AG08395 (cell line): ENCODE measurements around the gene OR8G5.
"Not testable (repeated sequence)": the region's sequence is repeated elsewhere in the genome, so short reads cannot be mapped to it uniquely, and the experiment has no call there.

ENCODE experiments used
- DNase-seq: peaks from one replicate; pipeline ENCODE4 v3.0.0; 2012; ENCODE audit warnings: mixed read lengths, low spot score

Gene OR8G5, protein sequence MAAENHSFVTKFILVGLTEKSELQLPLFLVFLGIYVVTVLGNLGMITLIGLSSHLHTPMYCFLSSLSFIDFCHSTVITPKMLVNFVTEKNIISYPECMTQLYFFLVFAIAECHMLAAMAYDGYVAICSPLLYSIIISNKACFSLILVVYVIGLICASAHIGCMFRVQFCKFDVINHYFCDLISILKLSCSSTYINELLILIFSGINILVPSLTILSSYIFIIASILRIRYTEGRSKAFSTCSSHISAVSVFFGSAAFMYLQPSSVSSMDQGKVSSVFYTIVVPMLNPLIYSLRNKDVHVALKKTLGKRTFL

DNA sequence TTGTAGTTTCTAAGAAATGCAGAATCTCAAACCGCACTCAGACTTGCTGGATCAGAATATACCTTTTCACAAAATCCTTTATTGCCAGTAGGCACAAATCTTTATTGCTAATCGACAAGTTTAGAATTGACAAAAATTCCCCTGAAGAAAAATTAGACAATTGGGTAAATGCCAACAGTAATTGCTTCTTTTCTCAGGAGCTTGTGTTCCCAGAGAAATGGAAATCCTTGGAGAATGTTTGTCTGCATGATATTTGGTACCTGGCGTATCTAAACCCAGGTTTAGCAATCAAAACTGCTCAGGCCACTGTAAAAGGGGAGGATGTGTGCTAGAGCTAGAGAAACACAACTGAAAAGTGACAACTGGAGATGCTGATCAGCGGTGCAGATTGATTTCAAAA is at the start of gene OR8G5:
Gene OR8G5 (plus strand): TSS at position 301 of the 400 bp plus-strand sequence. CDS start 8,556 bp downstream, outside the sequence.
- no peak for DNase-seq

DNA sequence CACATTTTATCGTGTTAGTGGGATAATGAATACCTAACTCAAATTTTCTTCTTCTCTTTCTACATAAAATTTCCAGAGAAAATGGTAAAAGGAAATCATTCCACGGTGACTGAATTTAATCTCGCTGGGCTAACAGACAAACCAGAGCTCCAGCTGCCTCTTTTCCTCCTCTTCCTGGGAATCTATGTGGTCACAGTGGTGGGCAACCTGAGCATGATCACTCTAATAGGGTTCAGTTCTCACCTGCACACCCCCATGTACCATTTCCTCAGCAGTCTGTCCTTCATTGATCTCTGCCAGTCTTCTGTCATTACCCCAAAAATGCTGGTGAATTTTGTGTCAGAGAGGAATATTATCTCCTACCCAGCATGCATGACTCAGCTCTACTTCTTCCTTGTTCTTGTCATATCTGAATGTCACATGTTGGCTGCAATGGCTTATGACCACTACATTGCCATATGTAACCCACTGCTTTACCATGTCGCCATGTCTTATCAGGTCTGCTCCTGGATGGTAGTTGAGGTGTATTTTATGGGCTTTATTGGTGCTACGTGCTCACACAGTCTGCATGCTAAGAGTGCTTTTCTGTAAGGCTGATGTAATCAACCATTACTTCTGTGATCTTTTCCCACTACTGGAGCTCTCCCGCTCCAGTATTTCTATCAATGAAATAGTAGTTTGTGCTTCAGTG is 48.9 kb upstream of the OR8G5 start:
- no peak for DNase-seq

- no peak for DNase-seq
Measured at GRCh38 chr11:124209824-124210357, 46.3 kb upstream of the OR8G5 start.

DNA sequence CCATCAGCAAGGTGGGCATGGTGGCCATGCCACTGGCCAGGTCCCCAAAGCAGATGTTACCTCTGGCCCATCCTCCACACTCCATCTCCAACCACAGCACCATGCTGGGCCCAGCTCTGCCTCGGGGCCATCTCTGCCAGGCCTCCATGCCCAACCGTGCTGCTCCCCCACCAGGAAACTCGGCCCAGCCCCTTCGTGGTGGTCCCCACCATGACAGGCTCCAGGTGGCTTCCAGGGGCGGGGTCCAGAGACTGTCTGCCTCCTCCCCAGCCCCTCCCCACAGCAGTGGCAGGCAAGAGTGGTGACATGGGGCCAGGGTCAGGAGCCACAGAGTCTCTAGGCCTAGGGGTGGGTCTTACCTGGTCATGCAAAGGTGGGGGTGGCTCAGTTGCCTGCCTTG is 45.8 kb upstream of the OR8G5 start:
- no peak for DNase-seq

GRCh38 chr11:124211321-124211720 is 44.9 kb upstream of the OR8G5 start:
- DNase-seq, result no peak

DNA sequence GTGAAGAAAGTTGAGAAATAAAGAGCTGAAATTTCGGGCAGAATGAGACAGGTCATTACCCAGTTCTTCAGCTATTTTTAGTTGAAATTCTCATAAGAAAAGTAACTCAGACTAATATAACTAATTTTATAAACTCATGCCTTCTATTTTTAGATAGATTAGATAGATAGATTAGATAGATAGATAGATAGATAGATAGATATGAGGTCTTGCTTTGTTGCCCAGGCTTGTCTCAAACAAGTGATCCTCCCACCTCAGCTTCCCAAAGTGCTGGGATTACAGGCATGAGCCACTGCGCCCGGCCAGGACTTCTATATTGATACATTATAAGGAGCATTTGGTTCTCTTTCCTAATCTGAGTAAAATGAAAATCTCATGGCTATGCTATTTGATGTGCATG is 42.1 kb upstream of the OR8G5 start:
- no peak for DNase-seq

GRCh38 chr11:124219126-124219525 is 37.0 kb upstream of the OR8G5 start:
- no peak for DNase-seq

- DNase-seq, result no peak
Measured at GRCh38 chr11:124222407-124222806, 33.8 kb upstream of the OR8G5 start.

DNA sequence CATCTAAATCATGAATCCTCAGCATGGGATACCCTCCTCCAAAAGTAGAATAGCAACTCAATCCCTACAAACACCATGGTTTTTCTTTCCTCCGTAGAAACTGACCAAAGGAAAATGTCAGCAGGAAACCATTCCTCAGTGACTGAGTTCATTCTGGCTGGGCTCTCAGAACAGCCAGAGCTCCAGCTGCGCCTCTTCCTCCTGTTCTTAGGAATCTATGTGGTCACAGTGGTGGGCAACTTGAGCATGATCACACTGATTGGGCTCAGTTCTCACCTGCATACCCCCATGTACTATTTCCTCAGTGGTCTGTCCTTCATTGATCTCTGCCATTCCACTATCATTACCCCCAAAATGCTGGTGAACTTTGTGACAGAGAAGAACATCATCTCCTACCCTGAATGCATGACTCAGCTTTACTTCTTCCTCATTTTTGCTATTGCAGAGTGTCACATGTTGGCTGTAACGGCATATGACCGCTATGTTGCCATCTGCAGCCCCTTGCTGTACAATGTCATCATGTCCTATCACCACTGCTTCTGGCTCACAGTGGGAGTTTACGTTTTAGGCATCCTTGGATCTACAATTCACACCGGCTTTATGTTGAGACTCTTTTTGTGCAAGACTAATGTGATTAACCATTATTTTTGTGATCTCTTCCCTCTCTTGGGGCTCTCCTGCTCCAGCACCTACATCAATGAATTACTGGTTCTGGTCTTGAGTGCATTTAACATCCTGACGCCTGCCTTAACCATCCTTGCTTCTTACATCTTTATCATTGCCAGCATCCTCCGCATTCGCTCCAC is 31.4 kb upstream of the OR8G5 start:
- DNase-seq, result not testable (repeated sequence)

DNA sequence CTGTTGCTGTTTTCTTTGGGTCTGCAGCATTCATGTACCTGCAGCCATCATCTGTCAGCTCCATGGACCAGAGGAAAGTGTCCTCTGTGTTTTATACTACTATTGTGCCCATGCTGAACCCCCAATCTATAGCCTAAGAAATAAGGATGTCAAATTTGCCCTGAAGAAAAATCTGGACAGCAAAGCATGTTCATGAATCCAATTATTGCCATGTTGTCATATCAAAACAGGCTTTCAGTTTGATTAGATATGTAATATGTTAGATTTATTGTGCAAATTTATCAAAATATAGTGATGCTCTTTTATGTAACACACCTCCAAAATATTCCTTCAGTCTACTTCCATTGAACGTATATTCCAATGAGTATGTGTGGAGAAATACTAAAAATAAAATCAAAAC is 30.7 kb upstream of the OR8G5 start:
- DNase-seq, result no peak

GRCh38 chr11:124233376-124233775 is 22.8 kb upstream of the OR8G5 start:
- no peak for DNase-seq

DNA sequence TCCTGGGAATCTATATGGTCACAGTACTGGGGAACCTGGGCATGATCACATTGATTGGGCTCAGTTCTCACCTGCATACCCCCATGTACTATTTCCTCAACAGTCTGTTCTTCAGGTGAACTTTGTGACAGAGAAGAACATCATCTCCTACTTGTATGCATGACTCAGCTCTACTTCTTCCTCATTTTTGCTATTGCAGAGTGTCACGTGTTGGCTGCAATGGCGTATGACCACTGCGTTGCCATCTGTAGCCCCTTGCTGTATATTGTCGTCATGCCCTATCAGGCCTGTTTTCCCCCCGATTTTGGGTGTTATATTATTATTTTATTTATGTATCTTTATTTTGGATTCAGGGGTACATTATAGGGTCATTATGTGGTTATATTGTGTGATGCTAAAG is 17.7 kb upstream of the OR8G5 start:
- no peak for DNase-seq

- DNase-seq, result no peak
Measured at GRCh38 chr11:124240621-124241397, 15.4 kb upstream of the OR8G5 start, which contains the start of gene OR8G1. OR8G1 (plus strand) TSS chr11:124241095; CDS start chr11:124249676, 8,581 bp downstream.

DNA sequence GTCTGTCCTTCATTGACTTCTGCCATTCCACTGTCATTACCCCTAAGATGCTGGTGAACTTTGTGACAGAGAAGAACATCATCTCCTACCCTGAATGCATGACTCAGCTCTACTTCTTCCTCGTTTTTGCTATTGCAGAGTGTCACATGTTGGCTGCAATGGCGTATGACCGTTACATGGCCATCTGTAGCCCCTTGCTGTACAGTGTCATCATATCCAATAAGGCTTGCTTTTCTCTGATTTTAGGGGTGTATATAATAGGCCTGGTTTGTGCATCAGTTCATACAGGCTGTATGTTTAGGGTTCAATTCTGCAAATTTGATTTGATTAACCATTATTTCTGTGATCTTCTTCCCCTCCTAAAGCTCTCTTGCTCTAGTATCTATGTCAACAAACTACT is 6.3 kb upstream of the OR8G5 start:
- DNase-seq, result not testable (repeated sequence)

DNA sequence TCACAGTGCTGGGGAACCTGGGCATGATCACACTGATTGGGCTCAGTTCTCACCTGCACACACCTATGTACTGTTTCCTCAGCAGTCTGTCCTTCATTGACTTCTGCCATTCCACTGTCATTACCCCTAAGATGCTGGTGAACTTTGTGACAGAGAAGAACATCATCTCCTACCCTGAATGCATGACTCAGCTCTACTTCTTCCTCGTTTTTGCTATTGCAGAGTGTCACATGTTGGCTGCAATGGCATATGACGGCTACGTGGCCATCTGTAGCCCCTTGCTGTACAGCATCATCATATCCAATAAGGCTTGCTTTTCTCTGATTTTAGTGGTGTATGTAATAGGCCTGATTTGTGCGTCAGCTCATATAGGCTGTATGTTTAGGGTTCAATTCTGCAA is 8.9 kb downstream of the OR8G5 start:
- DNase-seq, result not testable (repeated sequence)

- not testable (repeated sequence) for DNase-seq
Measured at GRCh38 chr11:124270886-124271285, 14.7 kb downstream of the OR8G5 start.

DNA sequence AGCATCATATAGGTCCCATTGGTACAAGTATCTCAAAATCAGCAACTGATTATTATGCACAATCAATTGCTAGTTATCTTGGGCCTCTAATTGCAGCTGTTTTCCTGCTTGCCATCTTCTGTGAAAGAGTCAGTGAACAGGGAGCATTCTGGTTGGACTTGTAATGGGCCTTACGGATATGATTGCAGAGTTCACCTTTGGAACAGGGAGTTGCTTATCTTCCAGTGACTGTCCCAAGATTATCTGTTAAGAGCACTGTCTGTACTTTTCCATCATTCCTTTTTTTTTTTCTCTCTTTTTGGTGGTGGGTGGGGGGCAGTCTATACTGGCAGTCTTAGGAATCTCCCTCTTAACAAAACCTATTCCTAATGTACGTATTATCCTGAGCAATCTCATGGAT is 17.8 kb downstream of the OR8G5 start:
- DNase-seq, result no peak

DNA sequence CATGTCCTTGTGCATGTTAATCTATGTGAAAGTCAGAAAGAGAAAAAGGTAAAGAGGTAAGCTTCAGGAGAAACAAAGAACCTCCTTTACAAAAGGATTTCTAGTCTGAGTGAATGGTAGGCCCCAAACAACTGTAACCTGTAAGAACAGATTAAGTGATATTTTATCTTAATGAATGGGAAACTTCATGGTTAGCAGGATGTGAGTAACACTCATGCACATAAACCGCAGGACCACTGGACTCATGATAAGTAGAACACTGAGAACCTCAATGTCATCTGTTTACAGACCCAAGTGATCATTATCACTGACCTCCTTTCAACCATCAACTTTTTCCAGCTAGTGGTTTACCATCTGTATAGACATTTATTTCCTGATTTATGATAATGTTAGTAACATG is 19.9 kb downstream of the OR8G5 start:
- no peak for DNase-seq

DNA sequence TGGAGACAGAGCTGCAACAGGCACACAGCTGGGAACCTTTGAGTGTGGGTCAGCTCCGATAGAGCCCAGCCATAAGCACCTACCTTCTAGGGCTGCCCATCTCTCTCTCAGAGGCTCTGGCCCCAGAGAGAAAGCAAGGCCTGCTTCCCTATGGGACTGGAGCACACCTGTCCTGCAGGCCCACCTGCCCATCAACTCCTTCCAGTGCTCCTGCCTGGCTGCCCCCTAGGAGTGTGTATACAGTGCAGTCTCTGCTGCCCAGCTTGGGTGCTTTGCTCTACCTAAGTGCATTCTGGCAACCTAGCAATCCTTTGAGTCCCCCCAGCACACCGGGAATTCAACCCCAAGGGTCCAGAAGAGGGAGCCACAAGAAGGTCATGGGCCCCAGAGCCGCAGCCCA is 21.0 kb downstream of the OR8G5 start:
- DNase-seq, result no peak

- no peak for DNase-seq
Measured at GRCh38 chr11:124277804-124278203, 21.6 kb downstream of the OR8G5 start.

GRCh38 chr11:124278261-124278660 is 22.1 kb downstream of the OR8G5 start:
- no peak for DNase-seq
